Spinal cord (tissue), 10 donors: Measurements from ENCODE around the gene CEP350. TPM values are rescaled to one million over a fixed set of nuclear protein-coding genes. Genes with fewer than 3 reads are reported as not detected.

ENCODE experiments used
- DNase-seq, 6 donors: peaks; one replicate each; pipeline versions ENCODE4 v3.0.0 to v3.0.0-alpha.2; 2013 to 2015; ENCODE audit warnings: low spot score in 6 of 6, low read depth in 4 of 6
- H3K27ac ChIP-seq: one replicate; pipeline ENCODE4 v1.5.1; 2013; ENCODE audit warnings: low read depth, low read length, control low read depth
- H3K27me3 ChIP-seq: one replicate; pipeline ENCODE4 v1.6.1; 2013; ENCODE audit warnings: low read length; ENCODE audit not compliant: control insufficient read depth, insufficient read depth
- H3K36me3 ChIP-seq: one replicate; pipeline ENCODE4 v1.6.1; 2013; ENCODE audit warnings: low read length; ENCODE audit not compliant: control insufficient read depth, insufficient read depth
- H3K4me1 ChIP-seq: one replicate; pipeline ENCODE4 v1.6.1; 2013; ENCODE audit warnings: low read length; ENCODE audit not compliant: control insufficient read depth, insufficient read depth
- H3K4me3 ChIP-seq: one replicate; pipeline ENCODE4 v1.5.1; 2013; ENCODE audit warnings: low read depth, low read length, control low read depth
- H3K9me3 ChIP-seq: one replicate; pipeline ENCODE4 v1.6.1; 2013; ENCODE audit warnings: low read length; ENCODE audit not compliant: control insufficient read depth, insufficient read depth
- WGBS: methylation state at CpG from one replicate; pipeline ENCODE4 v1.1.5; 2013; ENCODE audit warnings: missing lambda C conversion rate; ENCODE audit not compliant: insufficient coverage; 5-methylcytosine and 5-hydroxymethylcytosine counted together
- polyA plus RNA-seq, 2 donors: library from polyadenylated mRNA; unstranded; fragments of 120-200 nt; gene quantifications; one replicate each; pipeline ENCODE4 v1.2.1, GENCODE V29; 2013; ENCODE audit not compliant: insufficient read length in 2 of 2
- total RNA-seq, 2 donors: library from RNA; depleted of rRNA in 1 of 2; stranded (reverse); fragments of 120-200 nt in 1 of 2; fragments of >200 nt in 1 of 2; gene quantifications; one replicate each; pipeline versions ENCODE4 v1.2.3 to v1.2.4, GENCODE V29; 2013 to 2014
- donor health status: healthy.

The CEP350 gene
- total and polyA plus RNA-seq, 4 donors: 16.8 to 98.3 (median 47.2) TPM

DNA sequence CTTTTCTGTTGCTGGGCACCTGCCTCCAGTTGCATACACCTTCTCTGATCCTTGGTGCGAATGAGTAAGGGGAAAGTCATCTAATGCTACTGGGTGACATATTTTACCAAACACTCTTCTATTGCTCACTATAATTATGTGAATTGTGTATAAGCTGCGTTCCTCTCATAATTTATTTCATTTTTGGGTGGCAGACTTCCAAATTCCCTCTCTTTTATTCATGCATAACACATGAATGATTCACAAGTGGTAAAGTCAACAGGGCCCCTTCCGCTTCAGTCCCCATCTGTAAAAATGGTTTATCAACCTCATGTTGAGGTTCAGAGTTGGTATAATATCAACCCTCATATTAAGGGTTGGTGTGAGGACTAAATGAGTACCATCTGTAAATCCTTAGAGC, 196.9 kb downstream of the CEP350 start:
- DNase-seq: no peak
- WGBS: no CpG with 5 or more reads among the region's 3 CpGs
- no peak overlapping the region for H3K27ac ChIP-seq

GRCh38 chr1:180152588-180152987, 198.0 kb downstream of the CEP350 start:
- Histone ChIP-seq H3K36me3 (no peaks in the 10 kb centered on the region), H3K4me1 (peaks cover 12% of the 10 kb centered on the region), H3K9me3 (no peaks in the 10 kb centered on the region), H3K27ac (no peak overlapping the region), H3K27me3 (peaks cover 3% of the 10 kb centered on the region), H3K4me3 (no peak overlapping the region)
- DNase-seq: no peak
- 89% methylated on average over 3 of the region's 6 CpGs for WGBS

More for the DNA sequence above, 196.9 kb downstream of the CEP350 start:
- Histone ChIP-seq H3K4me1 (peaks cover 12% of the 10 kb centered on the region), H3K27me3 (peaks cover 3% of the 10 kb centered on the region), H3K4me3 (no peak overlapping the region), H3K9me3 (no peaks in the 10 kb centered on the region), H3K36me3 (no peaks in the 10 kb centered on the region)

DNA sequence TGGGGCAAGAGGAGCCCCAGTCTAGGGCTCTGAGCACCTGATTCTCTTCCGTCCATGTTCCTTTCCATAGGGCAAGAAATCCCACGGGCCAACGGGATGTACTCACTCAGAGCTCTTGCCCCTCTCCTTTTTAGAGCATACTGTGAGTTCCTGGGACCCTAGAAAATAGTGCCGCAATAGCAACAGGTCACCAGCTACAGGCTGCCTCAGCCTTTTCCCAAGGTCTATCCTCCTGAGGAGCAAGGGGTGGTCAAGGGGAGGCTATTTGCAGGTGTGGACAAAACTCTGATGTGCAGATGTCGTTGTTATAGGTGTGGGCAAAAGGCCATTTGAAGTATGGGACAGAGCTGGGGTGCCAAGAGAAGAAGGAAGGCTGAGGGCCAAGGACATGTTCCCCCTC, 198.4 kb downstream of the CEP350 start:
- Histone ChIP-seq H3K27me3 (peaks cover 3% of the 10 kb centered on the region), H3K4me3 (no peak overlapping the region), H3K9me3 (no peaks in the 10 kb centered on the region), H3K4me1 (peaks cover 12% of the 10 kb centered on the region), H3K36me3 (no peaks in the 10 kb centered on the region), H3K27ac (no peak overlapping the region)
- DNase-seq: no peak
- 100% methylated on average over 4 of the region's 5 CpGs for WGBS

DNA sequence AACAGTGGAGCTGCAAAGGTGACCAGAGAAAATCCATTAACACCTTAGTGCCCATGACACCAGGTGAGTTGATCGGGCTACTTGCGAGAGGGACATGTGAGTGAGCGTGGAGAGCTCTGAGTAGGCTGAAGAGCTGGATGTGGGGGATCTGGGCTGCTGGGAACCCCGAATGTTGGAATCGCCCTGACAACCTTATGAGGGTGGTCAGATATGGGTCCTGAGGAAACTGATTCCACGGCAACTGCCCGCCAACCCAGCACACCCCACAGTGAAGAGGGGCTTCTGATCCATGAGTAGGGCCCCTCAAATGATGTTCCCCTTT, 199.4 kb downstream of the CEP350 start:
- WGBS: 10% methylated on average over 7 of the region's 7 CpGs
- Histone ChIP-seq H3K4me1 (peaks cover 12% of the 10 kb centered on the region), H3K27me3 (peaks cover 3% of the 10 kb centered on the region), H3K9me3 (no peaks in the 10 kb centered on the region), H3K36me3 (no peaks in the 10 kb centered on the region), H3K27ac (peak overlapping the region; percentile 78), H3K4me3 (peak overlapping the region; percentile 84)
- DNase-seq: no peak

- peak within 1 kb of the TSS; percentile 78 for H3K27ac ChIP-seq
- WGBS: under 1% methylated on average over 88 of the region's 100 CpGs
- H3K4me3 ChIP-seq: peak within 1 kb of the TSS; percentile 84
- peaks cover 3% of the 10 kb centered on the region for H3K27me3 ChIP-seq
- peaks cover 12% of the 10 kb centered on the region for H3K4me1 ChIP-seq
- no peaks in the 10 kb centered on the region for H3K36me3 ChIP-seq
- H3K9me3 ChIP-seq: no peaks in the 10 kb centered on the region
- peak; percentile 74 to 96 (median 82) for DNase-seq
These were observed 199.9 kb downstream of the CEP350 start, which contains the start of gene QSOX1 for GRCh38 chr1:180154325-180155181. TSS of gene QSOX1 (plus strand) at chr1:180154869. CDS start at chr1:180154908, 39 bp downstream.

DNA sequence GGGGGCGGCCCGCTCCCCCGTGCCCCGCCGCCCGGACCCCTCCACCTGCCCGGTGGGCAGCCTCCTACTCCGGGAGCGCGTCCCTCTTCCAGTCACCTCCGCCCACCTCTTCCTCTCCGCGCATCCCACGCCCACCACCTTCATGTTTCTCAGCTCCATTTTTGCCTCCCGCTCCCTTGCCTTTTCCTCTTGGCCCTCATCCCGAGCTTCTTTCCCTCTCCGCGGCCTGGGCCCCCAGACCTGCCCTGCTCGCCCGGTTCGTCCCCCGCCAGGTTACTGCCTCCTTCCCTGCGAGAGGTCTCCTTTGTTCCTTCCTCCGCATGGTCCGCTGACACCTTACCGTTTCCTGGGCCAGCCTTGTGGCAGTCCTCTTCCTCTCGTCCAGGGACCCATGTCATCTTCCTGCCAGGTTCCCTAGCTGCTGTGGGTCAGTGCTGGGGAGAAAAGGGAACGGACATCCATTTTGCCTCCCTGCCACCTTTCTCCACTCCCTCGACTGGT, 200.6 kb downstream of the CEP350 start:
- Histone ChIP-seq H3K4me3 (peak overlapping the region; percentile 55), H3K9me3 (no peaks in the 10 kb centered on the region), H3K27me3 (peaks cover 3% of the 10 kb centered on the region), H3K27ac (no peak overlapping the region), H3K36me3 (no peaks in the 10 kb centered on the region), H3K4me1 (peaks cover 12% of the 10 kb centered on the region)
- 1% methylated on average over 27 of the region's 29 CpGs for WGBS
- DNase-seq: peak in 2 of 6 donors; percentile 50 to 68

DNA sequence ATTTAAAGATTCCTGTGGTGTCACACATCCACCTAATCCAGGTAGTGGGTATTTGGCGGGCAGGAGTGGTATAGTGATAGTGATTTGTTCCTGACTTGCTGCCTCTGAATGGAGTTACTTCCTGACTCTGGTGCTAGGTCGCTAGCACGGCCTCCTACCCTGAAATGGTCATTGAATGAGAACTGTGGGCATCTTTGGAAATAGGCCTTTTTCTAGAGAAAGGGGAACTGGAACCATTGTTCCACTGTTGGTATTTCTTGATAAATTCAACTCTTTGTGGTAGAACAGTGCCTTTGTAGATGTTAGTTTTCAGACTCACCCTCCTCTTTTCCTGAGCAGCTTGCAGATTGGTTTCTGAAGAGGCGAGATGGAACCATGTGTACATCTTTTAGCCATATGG, 201.6 kb downstream of the CEP350 start:
- Histone ChIP-seq H3K9me3 (no peaks in the 10 kb centered on the region), H3K4me1 (peaks cover 12% of the 10 kb centered on the region), H3K4me3 (no peak overlapping the region), H3K27me3 (peaks cover 3% of the 10 kb centered on the region), H3K27ac (no peak overlapping the region), H3K36me3 (no peaks in the 10 kb centered on the region)
- DNase-seq: peak in 1 of 6 donors; percentile 3
- WGBS: 80% methylated on average over 2 of the region's 4 CpGs

- H3K9me3 ChIP-seq: no peaks in the 10 kb centered on the region
- no peak for DNase-seq
- H3K4me3 ChIP-seq: no peak overlapping the region
- 100% methylated on average over 1 of the region's 2 CpGs for WGBS
- H3K27me3 ChIP-seq: peaks cover 3% of the 10 kb centered on the region
- no peaks in the 10 kb centered on the region for H3K36me3 ChIP-seq
- no peak overlapping the region for H3K27ac ChIP-seq
- peaks cover 12% of the 10 kb centered on the region for H3K4me1 ChIP-seq
These were observed 202.1 kb downstream of the CEP350 start for GRCh38 chr1:180156631-180157091.

GRCh38 chr1:180157108-180157507, 202.5 kb downstream of the CEP350 start:
- WGBS: 88% methylated on average over 3 of the region's 4 CpGs
- Histone ChIP-seq H3K4me1 (peaks cover 12% of the 10 kb centered on the region), H3K27ac (no peak overlapping the region), H3K4me3 (no peak overlapping the region), H3K9me3 (no peaks in the 10 kb centered on the region), H3K27me3 (peaks cover under 1% of the 10 kb centered on the region), H3K36me3 (no peaks in the 10 kb centered on the region)
- no peak for DNase-seq
